ENCODE data around the gene TPCN1. TPM values are rescaled to one million over a fixed set of nuclear protein-coding genes. Genes with fewer than 3 reads are reported as not detected.
"Not testable (repeated sequence)": the region's sequence is repeated elsewhere in the genome, so short reads cannot be mapped to it uniquely, and the experiment has no call there.

TPCN1 gene
- total RNA-seq, 1 experiment from 2014 or later = 32.7 TPM

GRCh38 chr12:113206802-113207201 is 14.5 kb upstream of the TPCN1 start:
- H3K9me3 Mint-ChIP-seq; H3K27me3 Mint-ChIP-seq (ENCODE audit: low read depth); H3K4me1 Mint-ChIP-seq; DNase-seq (ENCODE audit: low spot score); H3K36me3 Mint-ChIP-seq; H3K4me3 Mint-ChIP-seq; CTCF ChIA-PET; POLR2A ChIA-PET; ATAC-seq: not testable (repeated sequence)
- peak overlapping the region; percentile 37; the same call in 1 of the 2 replicates for H3K27ac Mint-ChIP-seq
- 0 out of 2 replicates have a peak, but pooled peaks have one; percentile 39 for TF ChIP-seq ZNF121 (CRISPR knock-in tag; IDR thresholded peaks at IDR 0.05)

GRCh38 chr12:113207613-113208040 is 13.6 kb upstream of the TPCN1 start:
- CTCF ChIA-PET = no interaction called here
- POLR2A ChIA-PET = no interaction called here
- H3K27ac Mint-ChIP-seq = no peak overlapping the region

GRCh38 chr12:113208041-113208934 is 13.0 kb upstream of the TPCN1 start:
- peaks cover 6% of the 10 kb centered on the region for H3K9me3 Mint-ChIP-seq
- H3K27ac Mint-ChIP-seq = peak overlapping the region; percentile 40; the same call in 1 of the 2 replicates
- no peaks in the 10 kb centered on the region; the same call in 1 of the 2 replicates for H3K27me3 Mint-ChIP-seq (ENCODE audit: low read depth)
- ChIA-PET CTCF (no interaction called here), POLR2A (no interaction called here)
- peaks cover 6% of the 10 kb centered on the region for H3K36me3 Mint-ChIP-seq
- H3K4me3 Mint-ChIP-seq = no peak overlapping the region
- peak; percentile 71 for ATAC-seq
- peaks cover 7% of the 10 kb centered on the region for H3K4me1 Mint-ChIP-seq
- DNase-seq (ENCODE audit: low spot score) = no peak
- TF ChIP-seq MYBL2 (CRISPR knock-in tag; IDR thresholded peaks at IDR 0.05) (no peak), CREM (CRISPR knock-in tag; IDR thresholded peaks at IDR 0.05) (no peak), AFF4 (CRISPR knock-in tag; IDR thresholded peaks at IDR 0.05; ENCODE audit: borderline replicate concordance) (no peak), ZNF263 (CRISPR knock-in tag; IDR thresholded peaks at IDR 0.05; ENCODE audit: low read depth) (no peak), JAZF1 (CRISPR knock-in tag; IDR thresholded peaks at IDR 0.05) (no peak), GABPB1 (CRISPR knock-in tag; IDR thresholded peaks at IDR 0.05) (no peak), NR3C1 (CRISPR knock-in tag; conservative IDR thresholded peaks at IDR 0.05; ENCODE audit: low read depth) (no peak), MXD4 (CRISPR knock-in tag; IDR thresholded peaks at IDR 0.05; ENCODE audit: borderline replicate concordance) (no peak), SP1 (CRISPR knock-in tag; conservative IDR thresholded peaks at IDR 0.05) (no peak), ZNF425 (CRISPR knock-in tag; conservative IDR thresholded peaks at IDR 0.05) (no peak), ZMAT4 (CRISPR knock-in tag; IDR thresholded peaks at IDR 0.05) (no peak), PRRX2 (CRISPR knock-in tag; IDR thresholded peaks at IDR 0.05) (no peak), JUN (CRISPR knock-in tag; IDR thresholded peaks at IDR 0.05) (no peak), AR (CRISPR knock-in tag; IDR thresholded peaks at IDR 0.05) (no peak)

More at GRCh38 chr12:113207613-113208040, 13.6 kb upstream of the TPCN1 start:
- TF ChIP-seq TEAD1 (CRISPR knock-in tag; IDR thresholded peaks at IDR 0.05) = no peak
- no peak for TF ChIP-seq PREB (CRISPR knock-in tag; IDR thresholded peaks at IDR 0.05; ENCODE audit: borderline replicate concordance)
- TF ChIP-seq IRF1 (CRISPR knock-in tag; IDR thresholded peaks at IDR 0.05) = no peak
- no peak for ATAC-seq
- H3K4me1 Mint-ChIP-seq = peaks cover 7% of the 10 kb centered on the region
- peaks cover 6% of the 10 kb centered on the region for H3K9me3 Mint-ChIP-seq
- H3K27me3 Mint-ChIP-seq (ENCODE audit: low read depth) = no peaks in the 10 kb centered on the region; the same call in 1 of the 2 replicates
- H3K36me3 Mint-ChIP-seq = peaks cover 6% of the 10 kb centered on the region
- H3K4me3 Mint-ChIP-seq = no peak overlapping the region
- DNase-seq (ENCODE audit: low spot score) = no peak
